ENCODE results near the gene TTF2. TPM values are rescaled to one million over a fixed set of nuclear protein-coding genes. Genes with fewer than 3 reads are reported as not detected.

The TTF2 gene
- total and polyA plus RNA-seq, 9 of the 15 experiments (the other 6 are each of a cell fraction or from before 2014, with no cell fraction given), result 9.4 to 71.1 (median 42.1) TPM

- Histone ChIP-seq H3K4me1 (replicated peaks in 1 of 2; ENCODE audit: control insufficient read depth in 2 of 2, insufficient read depth in 2 of 2, low read length in 2 of 2) (no peaks in the 10 kb centered on the region; a peak in 1 of 5 replicates), H3K4me2 (ENCODE audit: insufficient read depth, low read length) (no peak overlapping the region), H3K27me3 (ENCODE audit: control insufficient read depth in 2 of 2, insufficient read depth in 2 of 2, low read length in 2 of 2) (no peaks in the 10 kb centered on the region), H3K9ac (ENCODE audit: insufficient read depth in 1 of 2, low read depth in 2 of 2, low read length in 2 of 2) (no peak overlapping the region), H3K9me3 (replicated peaks; ENCODE audit: control insufficient read depth, insufficient read depth, low read depth, low read length) (no peaks in the 10 kb centered on the region), H3K9me1 (ENCODE audit: control insufficient read depth, insufficient read depth, low read length) (no peaks in the 10 kb centered on the region), H4K20me1 (replicated peaks; ENCODE audit: control insufficient read depth, insufficient read depth, low read length) (0 out of 2 replicates have a peak, but pooled peaks cover 6% of the 10 kb centered on the region), H3K79me2 (ENCODE audit: control insufficient read depth, insufficient read depth, low read length) (peaks cover 25% of the 10 kb centered on the region; the same call in 2 of the 3 replicates), H2AFZ (ENCODE audit: low read depth, low read length) (no peak overlapping the region), H3K36me3 (ENCODE audit: control insufficient read depth, insufficient read depth, low read length) (peaks cover 78% of the 10 kb centered on the region), H3K27ac (ENCODE audit: extremely low read depth, low read depth, low read length) (no peak overlapping the region), H3K4me3 (no peak overlapping the region)
- TF ChIP-seq JUN (IDR thresholded peaks at IDR 0.05; ENCODE audit: borderline replicate concordance, low read depth, low read length) (no peak), JUN (CRISPR knock-in tag; IDR thresholded peaks at IDR 0.05; ENCODE audit: borderline replicate concordance) (no peak), MCM2 (IDR thresholded peaks at IDR 0.05; ENCODE audit: low read depth) (no peak), HMGN3 (IDR thresholded peaks at IDR 0.05; ENCODE audit: borderline replicate concordance, extremely low read depth, insufficient read length, low read depth, low read length) (no peak)
- WGBS (ENCODE audit: insufficient coverage, low coverage, missing lambda C conversion rate), result 86% methylated on average over 2 of the region's 2 CpGs
- in situ Hi-C loops (cut with MboI), result no loop called here
- ChIA-PET CTCF (ENCODE audit: low intra/inter-chr PET ratio) (interaction anchor here (4.5 kb wide), 1 partner anchor 58 kb away, joined by 44 read pairs; no protein-coding TSS in a partner anchor), POLR2A (interaction anchor here (1.5 to 1.7 kb wide), 2 partner anchors 9 to 10 kb away, joined by 3 to 7 read pairs; partner anchors contain the start of gene TTF2)
- FAIRE-seq (no peak), DNase-seq (ENCODE audit: extremely low read depth in 1 of 4, low spot score in 3 of 4) (no peak), ATAC-seq (no peak)
- intact Hi-C loops (cut with micrococcal nuclease), result no loop called here
- BruUV-seq (replicated peaks), result no TSS peak
Observed at GRCh38 chr1:117070124-117070523, 10.0 kb downstream of the TTF2 start.

GRCh38 chr1:117076648-117077047, 16.5 kb downstream of the TTF2 start:
- no peak overlapping the region for H3K27ac ChIP-seq (ENCODE audit: extremely low read depth, low read depth, low read length)
- ChIA-PET CTCF (ENCODE audit: low intra/inter-chr PET ratio) (no interaction called here), POLR2A (interaction anchor here (1.3 kb wide), 1 partner anchor 8 kb away, joined by 3 read pairs; no protein-coding TSS in a partner anchor)
- H3K9me3 ChIP-seq (replicated peaks; ENCODE audit: control insufficient read depth, insufficient read depth, low read depth, low read length), result no peaks in the 10 kb centered on the region
- no TSS peak for BruUV-seq (replicated peaks)
- FAIRE-seq, result no peak
- no peaks in the 10 kb centered on the region for H3K4me1 ChIP-seq (replicated peaks in 1 of 2; ENCODE audit: control insufficient read depth in 2 of 2, insufficient read depth in 2 of 2, low read length in 2 of 2)
- no peak overlapping the region for H2AFZ ChIP-seq (ENCODE audit: low read depth, low read length)
- no peak overlapping the region for H3K9ac ChIP-seq (ENCODE audit: insufficient read depth in 1 of 2, low read depth in 2 of 2, low read length in 2 of 2)
- in situ Hi-C loops (cut with MboI), result loop anchor here (5.0 kb wide), 1 partner anchor 211 kb away; no protein-coding TSS in a partner anchor
- H4K20me1 ChIP-seq (replicated peaks; ENCODE audit: control insufficient read depth, insufficient read depth, low read length), result no peaks in the 10 kb centered on the region
- WGBS (ENCODE audit: insufficient coverage, low coverage, missing lambda C conversion rate), result 98% methylated on average over 5 of the region's 5 CpGs
- H3K4me2 ChIP-seq (ENCODE audit: insufficient read depth, low read length), result no peak overlapping the region
- H3K36me3 ChIP-seq (ENCODE audit: control insufficient read depth, insufficient read depth, low read length), result peaks cover 91% of the 10 kb centered on the region
- H3K4me3 ChIP-seq, result no peak overlapping the region
- H3K27me3 ChIP-seq (ENCODE audit: control insufficient read depth in 2 of 2, insufficient read depth in 2 of 2, low read length in 2 of 2), result no peaks in the 10 kb centered on the region
- ATAC-seq, result no peak
- intact Hi-C loops (cut with micrococcal nuclease), result no loop called here
- peaks cover 4% of the 10 kb centered on the region; the same call in 1 of the 3 replicates for H3K79me2 ChIP-seq (ENCODE audit: control insufficient read depth, insufficient read depth, low read length)
- DNase-seq (ENCODE audit: extremely low read depth in 1 of 4, low spot score in 3 of 4), result no peak
- H3K9me1 ChIP-seq (ENCODE audit: control insufficient read depth, insufficient read depth, low read length), result no peaks in the 10 kb centered on the region
- TF ChIP-seq ZNF512 (tag; IDR thresholded peaks at IDR 0.05) (no peak), CXXC5 (CRISPR knock-in tag; IDR thresholded peaks at IDR 0.05) (no peak), ZNF695 (CRISPR knock-in tag; IDR thresholded peaks at IDR 0.05) (no peak), ZNF124 (CRISPR knock-in tag; IDR thresholded peaks at IDR 0.05) (no peak), NR2F6 (CRISPR knock-in tag; IDR thresholded peaks at IDR 0.05) (no peak), ZNF311 (CRISPR knock-in tag; IDR thresholded peaks at IDR 0.05) (no peak), ZBTB5 (IDR thresholded peaks at IDR 0.05) (no peak), BCL6 (CRISPR knock-in tag; IDR thresholded peaks at IDR 0.05) (no peak), HNRNPH1 (optimal IDR thresholded peaks at IDR 0.05; ENCODE audit: low read depth, low read length) (no peak), CREM (IDR thresholded peaks at IDR 0.05; ENCODE audit: low read depth) (no peak)

All from K562 (cell line).